Common myeloid progenitor, CD34-positive (primary cell): Measurements from ENCODE around the gene SLC43A2.

ENCODE experiments used
- CTCF ChIA-PET: fragments of 350-600 bp; sonication (Branson Sonifier 250); formaldehyde crosslinking; loops from one replicate; lab custom pipeline; 2021; ENCODE audit warnings: antibody characterized with exemption; lab: Charles Lee
- POLR2A ChIA-PET: fragments of 350-600 bp; sonication (Branson Sonifier 250); formaldehyde crosslinking; loops from one replicate; lab custom pipeline; 2021; ENCODE audit warnings: antibody characterized with exemption; lab: Charles Lee
- DNase-seq, 3 donors: peaks; one replicate each; pipeline versions ENCODE4 v3.0.0 to v3.0.0-alpha.2; 2013
- H3K27ac ChIP-seq, 2 experiments: 1 replicate in 1 of 2; 2 replicates in 1 of 2; pipeline ENCODE4 v1.7.0; 2013; ENCODE audit warnings: inconsistent platforms in 2 of 2, low read length in 2 of 2, mild to moderate bottlenecking in 2 of 2, low read depth in 1 of 2, moderate library complexity in 1 of 2; ENCODE audit not compliant: severe bottlenecking in 2 of 2, insufficient read depth in 1 of 2, poor library complexity in 1 of 2
- H3K27me3 ChIP-seq, 5 experiments: replicated peaks in 2 of 5; 1 replicate in 3 of 5; 2 replicates in 2 of 5; pipeline versions ENCODE4 v1.6.1 to v1.7.0; 2013; ENCODE audit warnings: low read length in 4 of 5, mild to moderate bottlenecking in 2 of 5, moderate library complexity in 2 of 5, inconsistent platforms in 1 of 5; ENCODE audit not compliant: insufficient read depth in 5 of 5, control insufficient read depth in 4 of 5
- H3K36me3 ChIP-seq, 4 experiments: 1 replicate in 2 of 4; 2 replicates in 2 of 4; pipeline versions ENCODE4 v1.6.1 to v1.7.0; 2013; ENCODE audit warnings: low read length in 3 of 4, control low read depth in 1 of 4, mild to moderate bottlenecking in 1 of 4; ENCODE audit not compliant: control insufficient read depth in 4 of 4, insufficient read depth in 4 of 4
- H3K4me1 ChIP-seq, 4 experiments: 1 replicate in 3 of 4; 2 replicates in 1 of 4; pipeline versions ENCODE4 v1.6.1 to v1.7.1; 2013; ENCODE audit warnings: low read length in 3 of 4, mild to moderate bottlenecking in 3 of 4, control low read depth in 1 of 4, inconsistent platforms in 1 of 4, moderate library complexity in 1 of 4; ENCODE audit not compliant: control insufficient read depth in 4 of 4, insufficient read depth in 4 of 4; ENCODE audit errors: control extremely low read depth in 1 of 4
- H3K4me3 ChIP-seq, 7 experiments: 1 replicate in 4 of 7; 2 replicates in 3 of 7; pipeline versions ENCODE4 v1.5.1 to v1.7.0; 2013; ENCODE audit warnings: mild to moderate bottlenecking in 7 of 7, low read length in 6 of 7, moderate library complexity in 6 of 7, inconsistent platforms in 2 of 7, low read depth in 2 of 7, control low read depth in 1 of 7; ENCODE audit not compliant: insufficient read depth in 4 of 7, control insufficient read depth in 1 of 7; ENCODE audit errors: extremely low read depth in 1 of 7
- H3K9me3 ChIP-seq, 5 experiments: 1 replicate in 4 of 5; 2 replicates in 1 of 5; pipeline versions ENCODE4 v1.6.1 to v1.7.1; 2013; ENCODE audit warnings: low read length in 4 of 5, mild to moderate bottlenecking in 2 of 5, inconsistent platforms in 1 of 5, low read depth in 1 of 5, moderate library complexity in 1 of 5; ENCODE audit not compliant: control insufficient read depth in 4 of 5, insufficient read depth in 2 of 5; ENCODE audit errors: control extremely low read depth in 1 of 5
- WGBS: methylation state at CpG from one replicate; pipeline ENCODE4 v1.1.5; 2013; ENCODE audit not compliant: insufficient coverage; 5-methylcytosine and 5-hydroxymethylcytosine counted together

Gene SLC43A2

DNA sequence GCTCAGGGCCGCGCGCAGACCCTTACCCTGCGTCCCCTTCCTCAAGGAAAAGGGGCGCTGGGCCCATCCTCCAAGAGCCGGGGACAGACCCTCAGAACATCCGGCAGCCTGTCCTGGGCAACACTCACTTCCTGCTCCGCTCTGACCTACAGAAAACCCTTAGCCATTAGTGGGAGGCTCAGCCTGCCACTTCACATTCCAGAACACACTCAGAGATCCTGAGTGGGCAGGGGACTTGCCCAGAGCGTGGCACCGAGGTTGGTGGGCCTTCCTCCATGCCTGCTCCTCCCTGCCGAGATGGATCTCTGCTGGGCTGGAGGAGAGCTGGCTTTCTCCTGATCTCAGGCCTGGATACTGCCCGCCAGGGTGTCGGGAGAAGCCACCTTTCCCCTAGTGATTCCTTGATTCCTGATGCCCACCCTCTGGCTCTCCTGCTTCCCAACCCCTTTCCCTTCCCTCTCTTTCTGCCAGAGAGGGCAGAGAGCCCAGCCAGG is 15.4 kb upstream of the SLC43A2 start:
- peaks cover 0 to 54% (median 53%) of the 10 kb centered on the region in 4 experiments for H3K4me1 ChIP-seq
- peak overlapping the region in 6 of 7 experiments; percentile 61 to 91 (median 76) for H3K4me3 ChIP-seq
- ChIA-PET CTCF (interaction anchor here (0.9 to 5.6 kb wide), 4 partner anchors 15 to 75 kb away, joined by 3 to 58 read pairs (median 4); partner anchors contain the start of gene SLC43A2), POLR2A (no interaction called here)
- H3K36me3 ChIP-seq: peaks cover 0 to 18% (median 6%) of the 10 kb centered on the region in 4 experiments
- 11% methylated on average over 11 of the region's 13 CpGs for WGBS
- H3K27me3 ChIP-seq: no peaks in the 10 kb centered on the region
- no peaks in the 10 kb centered on the region for H3K9me3 ChIP-seq
- no peak for DNase-seq
- no peak overlapping the region for H3K27ac ChIP-seq

DNA sequence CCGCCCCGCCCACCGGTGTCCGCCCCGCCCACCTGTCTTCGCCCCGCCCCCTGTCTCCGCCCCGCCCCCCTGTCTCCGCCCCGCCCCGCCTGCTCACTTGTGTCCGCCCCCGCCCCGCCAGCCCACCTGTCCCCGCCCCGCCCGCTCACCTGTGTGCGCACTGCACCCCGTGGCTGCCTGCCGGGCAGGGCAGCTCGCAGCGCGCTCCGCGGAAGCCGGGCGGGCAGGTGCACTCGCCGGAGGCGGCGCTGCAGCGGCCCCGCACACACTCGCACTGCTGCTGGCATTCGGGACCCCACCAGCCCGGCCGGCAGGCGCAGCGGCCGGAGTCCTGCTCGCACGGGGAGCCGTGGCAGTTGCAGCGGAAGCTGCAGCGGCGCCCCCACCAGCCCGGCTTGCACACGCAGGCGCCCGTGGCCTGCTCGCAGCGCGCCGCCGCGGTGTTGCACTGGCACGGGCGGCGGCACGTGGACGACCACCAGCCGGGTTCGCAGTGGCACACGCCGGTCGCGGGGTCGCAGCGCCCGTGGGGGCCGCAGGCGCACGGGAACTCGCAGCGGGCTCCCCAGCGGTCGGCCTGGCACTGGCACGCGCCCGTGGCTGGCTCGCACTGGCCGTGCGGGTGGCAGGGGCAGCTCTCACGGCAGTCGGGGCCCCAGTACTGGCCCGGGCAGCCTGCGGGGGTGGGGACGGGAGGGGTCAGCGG is 14.8 kb upstream of the SLC43A2 start:
- no peak overlapping the region for H3K27ac ChIP-seq
- under 1% methylated on average over 51 of the region's 90 CpGs for WGBS
- H3K36me3 ChIP-seq: peaks cover 0 to 23% (median 10%) of the 10 kb centered on the region in 4 experiments
- H3K4me1 ChIP-seq: peaks cover 0 to 51% (median 50%) of the 10 kb centered on the region in 4 experiments
- H3K27me3 ChIP-seq: no peaks in the 10 kb centered on the region
- ChIA-PET CTCF (interaction anchor here (1.0 to 1.9 kb wide), 2 partner anchors 14 to 74 kb away, joined by 3 to 4 read pairs; no protein-coding TSS in a partner anchor), POLR2A (no interaction called here)
- no peaks in the 10 kb centered on the region for H3K9me3 ChIP-seq
- peak overlapping the region; percentile 24 to 91 (median 70) for H3K4me3 ChIP-seq
- peak; percentile 43 to 71 (median 63) for DNase-seq

DNA sequence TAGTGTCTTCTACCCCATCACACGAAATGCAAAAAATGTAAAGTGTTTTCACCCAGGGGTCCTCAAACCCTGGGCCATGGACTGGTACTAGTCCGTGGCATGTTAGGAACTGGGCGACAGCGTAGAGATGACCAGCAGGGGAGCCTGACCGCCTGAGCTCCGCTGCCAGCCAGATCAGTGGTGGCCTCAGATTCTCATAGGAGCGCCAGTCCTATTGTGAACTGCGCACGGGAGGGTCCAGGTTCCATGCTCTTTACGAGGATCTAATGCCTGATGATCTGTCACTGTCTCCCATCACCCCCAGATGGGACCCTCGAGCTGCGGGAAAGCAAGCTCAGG is 12.4 kb upstream of the SLC43A2 start:
- CTCF ChIA-PET: interaction anchor here (0.6 to 1.8 kb wide), 5 partner anchors 8 to 1229 kb away, joined by 3 to 6 read pairs (median 5); partner anchors contain the start of genes RILP and SLC43A2
- no peaks in the 10 kb centered on the region for H3K27me3 ChIP-seq
- peaks cover 0 to 43% (median 26%) of the 10 kb centered on the region in 4 experiments for H3K36me3 ChIP-seq
- POLR2A ChIA-PET: no interaction called here
- no peak overlapping the region for H3K4me3 ChIP-seq
- no peaks in the 10 kb centered on the region for H3K9me3 ChIP-seq
- DNase-seq: no peak
- WGBS: 98% methylated on average over 8 of the region's 12 CpGs
- H3K4me1 ChIP-seq: peaks cover 0 to 28% (median 28%) of the 10 kb centered on the region in 4 experiments
- H3K27ac ChIP-seq: no peak overlapping the region

DNA sequence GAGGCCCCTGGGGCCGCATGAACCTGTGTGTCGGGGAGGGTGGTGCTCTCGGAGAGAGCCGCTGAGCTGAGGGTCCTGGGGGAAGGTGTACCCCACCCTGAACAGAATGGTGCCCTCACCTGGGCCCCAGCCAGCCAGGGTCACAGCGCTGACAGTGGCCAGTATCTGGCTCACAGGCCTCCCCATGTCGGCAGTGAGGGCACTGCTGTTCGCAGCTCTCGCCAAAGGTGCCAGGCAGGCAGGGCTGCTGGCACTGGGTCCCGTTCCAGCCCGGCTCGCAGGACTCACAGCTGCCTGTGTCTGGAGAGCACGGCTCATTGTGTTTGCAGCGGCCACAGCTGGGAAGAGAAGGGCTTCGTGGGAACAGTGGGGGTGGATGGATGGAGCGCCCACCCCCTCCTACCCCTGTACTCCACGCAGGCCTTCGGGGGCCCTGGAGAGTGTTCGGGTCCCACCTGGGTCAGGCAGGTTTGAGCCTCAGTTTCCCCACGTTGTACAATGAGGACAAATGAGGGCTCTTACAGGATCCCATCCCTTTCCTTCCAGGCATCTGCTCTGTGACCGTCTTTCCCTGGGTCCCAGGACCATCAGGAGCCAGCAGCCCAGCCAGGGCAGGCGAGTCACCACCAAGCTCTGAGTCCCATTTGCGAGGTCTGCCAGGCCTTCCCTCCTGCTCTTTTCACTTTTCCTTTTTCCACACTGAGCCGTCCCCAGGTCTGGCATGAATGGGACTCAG is 11.9 kb upstream of the SLC43A2 start:
- Histone ChIP-seq H3K36me3 (peaks cover 0 to 48% (median 31%) of the 10 kb centered on the region in 4 experiments), H3K27me3 (no peaks in the 10 kb centered on the region), H3K4me3 (no peak overlapping the region), H3K9me3 (no peaks in the 10 kb centered on the region), H3K4me1 (peaks cover 0 to 23% (median 22%) of the 10 kb centered on the region in 4 experiments), H3K27ac (no peak overlapping the region)
- ChIA-PET POLR2A (no interaction called here), CTCF (interaction anchor here (0.7 to 1.8 kb wide), 6 partner anchors 8 to 63 kb away, joined by 3 to 6 read pairs (median 4); partner anchors contain the start of genes RILP and SLC43A2)
- 97% methylated on average over 17 of the region's 23 CpGs for WGBS
- no peak for DNase-seq

DNA sequence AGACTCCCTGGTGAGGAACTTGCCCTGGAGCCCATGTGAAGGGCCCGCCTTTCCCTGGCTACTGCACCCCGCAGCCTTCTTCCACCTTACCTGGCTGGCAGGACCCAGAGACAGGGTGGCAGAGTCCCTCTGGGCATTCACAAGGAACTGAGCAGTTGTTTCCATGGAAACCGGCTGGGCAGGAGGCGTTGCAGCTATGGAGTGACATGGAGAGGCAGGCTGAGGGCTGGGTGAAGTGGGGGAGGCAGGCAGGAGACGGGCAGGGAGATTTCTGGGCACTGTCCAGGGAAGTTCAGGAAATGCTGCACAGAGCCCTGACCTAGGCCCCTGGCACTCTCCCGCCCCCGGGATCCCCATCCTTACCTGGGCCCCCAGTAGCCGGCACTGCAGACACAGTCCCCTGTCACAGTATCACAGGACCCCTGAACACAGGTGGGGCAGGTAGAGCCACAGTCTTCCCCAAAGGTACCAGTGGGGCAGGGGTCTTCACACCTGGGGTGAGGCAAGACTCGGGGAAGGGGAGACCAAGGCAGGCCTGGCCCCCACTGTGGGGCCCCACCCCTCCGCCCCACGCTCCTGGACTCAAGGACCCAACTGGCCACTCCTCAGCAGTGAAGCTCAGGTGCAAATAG is 11.0 kb upstream of the SLC43A2 start:
- H3K36me3 ChIP-seq: peaks cover 0 to 56% (median 39%) of the 10 kb centered on the region in 4 experiments
- no peak overlapping the region for H3K27ac ChIP-seq
- no peaks in the 10 kb centered on the region for H3K27me3 ChIP-seq
- H3K4me1 ChIP-seq: peaks cover 0 to 14% (median 14%) of the 10 kb centered on the region in 4 experiments
- POLR2A ChIA-PET: no interaction called here
- no peaks in the 10 kb centered on the region for H3K9me3 ChIP-seq
- CTCF ChIA-PET: interaction anchor here (0.7 to 1.8 kb wide), 4 partner anchors 8 to 63 kb away, joined by 3 to 6 read pairs (median 4); partner anchors contain the start of genes RILP and SLC43A2
- 96% methylated on average over 11 of the region's 11 CpGs for WGBS
- H3K4me3 ChIP-seq: no peak overlapping the region
- DNase-seq: no peak

DNA sequence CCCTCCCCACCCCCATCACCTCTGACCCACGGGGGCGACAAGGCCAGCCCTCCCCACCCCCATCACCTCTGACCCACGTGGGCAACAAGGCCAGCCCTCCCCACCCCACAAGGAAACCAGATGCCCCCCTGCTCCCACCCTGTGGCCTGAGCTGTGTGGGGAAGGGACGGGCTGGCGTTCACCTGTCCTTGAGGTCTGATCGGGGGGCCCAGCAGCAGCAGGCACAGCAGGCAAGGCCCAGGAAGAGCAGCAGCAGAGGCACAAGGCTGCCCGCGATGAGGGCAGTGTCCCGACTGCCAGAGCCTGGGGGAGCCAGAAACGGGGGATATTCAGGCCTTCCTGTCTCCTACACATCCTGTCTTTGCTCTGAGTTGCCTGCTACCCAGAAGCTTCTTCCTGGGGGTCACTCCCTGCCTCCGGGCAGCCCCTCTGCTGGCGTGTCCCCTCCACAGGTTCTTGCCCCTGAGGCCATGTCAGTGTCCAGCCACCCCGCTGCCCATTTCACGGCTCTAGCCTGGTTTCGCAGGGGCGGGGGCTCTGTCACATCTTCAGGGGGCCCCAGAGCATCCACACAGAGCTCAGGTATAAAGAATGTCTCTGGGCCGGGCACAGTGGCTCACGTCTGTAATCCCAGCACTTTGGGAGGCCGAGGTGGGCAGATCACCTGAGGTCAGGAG is 10.1 kb upstream of the SLC43A2 start:
- Histone ChIP-seq H3K27me3 (no peaks in the 10 kb centered on the region), H3K4me1 (peaks cover 0 to 5% (median 5%) of the 10 kb centered on the region in 4 experiments), H3K9me3 (no peaks in the 10 kb centered on the region), H3K27ac (no peak overlapping the region), H3K4me3 (no peak overlapping the region), H3K36me3 (peaks cover 0 to 61% (median 41%) of the 10 kb centered on the region in 4 experiments)
- WGBS: 95% methylated on average over 15 of the region's 19 CpGs
- DNase-seq: no peak
- POLR2A ChIA-PET: no interaction called here
- CTCF ChIA-PET: interaction anchor here (1.0 kb wide), 1 partner anchor 9 kb away, joined by 3 read pairs; no protein-coding TSS in a partner anchor
